Motor neuron (in vitro differentiated cells): ENCODE measurements around the gene SBK3. TPM values are rescaled to one million over a fixed set of nuclear protein-coding genes. Genes with fewer than 3 reads are reported as not detected.
"Not testable (repeated sequence)": the region's sequence is repeated elsewhere in the genome, so short reads cannot be mapped to it uniquely, and the experiment has no call there.

Experiments
- ATAC-seq, 8 experiments: fragments of 200-7000 bp; cut with Tn5 transposase; replicated peaks in 6 of 8; 2 replicates each; pipeline ENCODE4 v1.8.0; 2021; ENCODE audit warnings: mild to moderate bottlenecking in 8 of 8, moderate library complexity in 8 of 8
- H3K27ac ChIP-seq, 2 donors: fragments of 250-450 bp; sonication (Bioruptor Pico); 2 replicates each; pipeline ENCODE4 v1.9.0; 2021; ENCODE audit warnings: antibody characterized with exemption in 2 of 2, mild to moderate bottlenecking in 2 of 2, moderate library complexity in 1 of 2
- H3K4me1 ChIP-seq, 2 donors: fragments of 250-450 bp; sonication (Bioruptor Pico); replicated peaks in 1 of 2; 2 replicates each; pipeline ENCODE4 v1.6.1; 2021; ENCODE audit warnings: antibody characterized with exemption in 2 of 2, mild to moderate bottlenecking in 2 of 2, moderate library complexity in 1 of 2
- H3K4me3 ChIP-seq, 5 donors: fragments of 250-450 bp; sonication (Bioruptor Pico); 2 replicates each; pipeline ENCODE4 v1.9.0; 2021; ENCODE audit warnings: antibody characterized with exemption in 5 of 5, mild to moderate bottlenecking in 5 of 5, moderate library complexity in 4 of 5
- WGBS, 10 experiments: fragments of 450-650 bp; shearing (Covaris generic); methylation state at CpG; one replicate each; pipeline ENCODE4 v1.0.0; 2022; 5-methylcytosine and 5-hydroxymethylcytosine counted together
- in situ Hi-C, 9 experiments: fragments of 400-800 bp; cut with MboI; loops; one replicate each; pipeline ENCODE4 v1.15.0; 2021; ENCODE audit warnings: low sequenced_read_pairs in 9 of 9, low pct_unique_long_range_greater_than_20kb in 2 of 9; ENCODE audit not compliant: unreplicated experiment in 9 of 9
- total RNA-seq, 8 experiments: library from RNA; unstranded; fragments of 300-600 nt; gene quantifications; 2 replicates each; pipeline versions ENCODE4 v1.2.3 to v1.2.4, GENCODE V29; 2022

The SBK3 gene, protein sequence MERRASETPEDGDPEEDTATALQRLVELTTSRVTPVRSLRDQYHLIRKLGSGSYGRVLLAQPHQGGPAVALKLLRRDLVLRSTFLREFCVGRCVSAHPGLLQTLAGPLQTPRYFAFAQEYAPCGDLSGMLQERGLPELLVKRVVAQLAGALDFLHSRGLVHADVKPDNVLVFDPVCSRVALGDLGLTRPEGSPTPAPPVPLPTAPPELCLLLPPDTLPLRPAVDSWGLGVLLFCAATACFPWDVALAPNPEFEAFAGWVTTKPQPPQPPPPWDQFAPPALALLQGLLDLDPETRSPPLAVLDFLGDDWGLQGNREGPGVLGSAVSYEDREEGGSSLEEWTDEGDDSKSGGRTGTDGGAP
- total RNA-seq, result 1 to 10 TPM in 1 of 8 experiments, under 1 TPM in 4, not detected in 3; 0.14 to 1.1 (median 0.31) TPM

DNA sequence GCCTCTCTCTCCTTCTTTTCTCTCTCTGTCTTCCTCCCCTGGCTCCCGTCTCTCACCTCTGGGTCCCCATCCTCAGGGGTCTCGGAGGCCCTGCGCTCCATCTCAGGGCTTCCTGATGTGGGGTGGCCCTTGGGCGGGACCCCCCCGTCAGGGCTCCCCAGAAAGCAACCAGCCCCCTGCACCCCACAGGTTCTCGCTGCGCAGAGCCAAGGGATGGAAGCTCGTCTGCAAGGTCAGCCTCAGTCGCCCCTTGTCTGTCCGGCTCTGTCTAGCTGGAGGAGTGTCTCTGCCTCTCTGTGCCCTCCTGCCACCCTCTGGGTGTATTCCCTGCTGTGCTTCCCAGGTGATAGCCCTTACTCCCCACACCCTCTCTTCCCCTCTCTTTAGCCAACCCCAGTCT is at the start of gene SBK3:
TSS of gene SBK3 (minus strand) at position 101 of the 400 bp plus-strand sequence. CDS start at position 101, 0 bp downstream.
- no peak within 1 kb of the TSS for H3K4me3 ChIP-seq
- H3K4me1 ChIP-seq, result peaks cover 13 to 27% of the 10 kb centered on the region in 2 donors
- ATAC-seq, result no peak
- in situ Hi-C loops, result no loop called here
- H3K27ac ChIP-seq, result peak within 1 kb of the TSS in 1 of 2 donors; percentile 24
- WGBS, 10 experiments, result 53 to 100% (median 88%) methylated on average over 1 to 6 of the region's 10 CpGs; no CpG with 5 or more reads in 7 of the 10 experiments

DNA sequence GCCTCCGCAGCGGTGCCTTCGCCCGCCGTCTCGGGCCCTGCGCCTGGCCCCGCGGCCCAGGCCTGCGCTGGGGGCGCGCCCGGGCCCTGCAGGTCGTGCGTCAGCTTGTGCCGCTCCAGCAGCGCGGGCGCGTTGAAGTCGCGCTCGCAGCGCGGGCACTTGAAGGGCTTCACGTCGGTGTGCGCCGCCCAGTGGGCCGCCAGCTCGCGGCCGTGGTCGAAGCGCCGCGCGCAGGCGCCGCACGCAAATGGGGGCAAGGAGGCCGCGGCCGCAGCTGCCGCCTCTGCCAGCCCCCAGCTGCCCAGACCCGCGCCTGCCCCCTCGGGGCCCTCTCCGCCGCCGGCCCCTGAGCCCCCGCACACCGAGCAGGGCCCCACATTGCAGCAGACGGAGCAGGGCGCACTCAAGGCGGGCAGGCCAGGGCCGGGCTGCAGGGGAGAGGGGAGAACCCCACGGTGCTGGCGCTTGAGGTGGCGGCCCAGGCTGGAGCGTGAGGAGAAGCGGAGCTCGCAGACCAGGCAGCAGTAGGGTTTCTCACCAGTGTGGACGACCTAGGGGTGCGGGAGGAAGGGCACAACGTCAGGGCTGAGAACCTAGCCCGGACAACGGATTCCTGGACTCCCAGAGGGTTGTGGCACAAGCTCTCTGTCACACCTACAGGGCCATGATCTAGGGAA is 47.9 kb upstream of the SBK3 start:
- in situ Hi-C loops, result no loop called here
- 77 to 100% (median 93%) methylated on average over 3 to 5 of the region's 68 CpGs; no CpG with 5 or more reads in 6 of the 10 experiments for WGBS, 10 experiments
- H3K4me3 ChIP-seq, result no peak overlapping the region
- peak in 3 of 8 experiments; percentile 10 to 16 (median 15) for ATAC-seq
- peaks cover 2 to 9% of the 10 kb centered on the region in 2 donors for H3K4me1 ChIP-seq
- no peak overlapping the region for H3K27ac ChIP-seq

DNA sequence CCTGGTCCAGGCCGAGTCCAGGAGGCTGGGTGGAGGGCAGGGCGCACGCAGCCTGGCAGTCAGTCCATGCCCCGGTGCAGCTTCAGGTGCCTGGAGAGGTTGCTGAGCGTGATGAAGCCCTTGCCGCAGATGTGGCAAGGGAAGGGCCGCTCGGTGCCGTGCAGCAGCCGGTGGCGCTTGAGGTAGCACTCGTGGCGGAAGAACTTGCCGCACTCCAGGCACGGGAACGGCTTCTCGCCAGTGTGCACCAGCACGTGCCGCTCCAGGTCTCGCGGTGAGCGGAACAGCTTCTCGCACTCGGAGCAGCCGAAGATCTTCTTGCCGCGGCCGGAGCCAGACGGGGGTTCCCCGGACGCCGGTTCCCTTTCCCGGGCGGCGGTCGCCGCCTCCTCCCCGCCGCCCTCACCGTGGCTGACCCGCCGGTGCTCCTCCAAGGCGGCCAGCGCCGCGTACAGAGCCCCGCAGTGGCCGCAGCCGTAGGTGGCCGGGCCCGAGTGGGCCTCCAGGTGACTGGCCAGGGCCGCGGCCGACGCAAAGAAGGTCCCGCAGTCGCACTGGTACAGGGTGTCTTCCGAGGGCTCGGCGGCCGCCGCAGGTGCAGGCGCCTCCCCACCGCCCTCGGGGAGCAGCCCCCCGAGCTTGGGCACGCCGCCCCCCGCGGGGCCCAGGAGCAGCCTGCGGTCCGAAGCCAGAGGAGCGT is 47.2 kb upstream of the SBK3 start:
- peaks cover 0 to 9% of the 10 kb centered on the region in 2 donors for H3K4me1 ChIP-seq
- peak in 3 of 8 experiments; percentile 8 to 20 (median 15) for ATAC-seq
- no peak overlapping the region for H3K4me3 ChIP-seq

DNA sequence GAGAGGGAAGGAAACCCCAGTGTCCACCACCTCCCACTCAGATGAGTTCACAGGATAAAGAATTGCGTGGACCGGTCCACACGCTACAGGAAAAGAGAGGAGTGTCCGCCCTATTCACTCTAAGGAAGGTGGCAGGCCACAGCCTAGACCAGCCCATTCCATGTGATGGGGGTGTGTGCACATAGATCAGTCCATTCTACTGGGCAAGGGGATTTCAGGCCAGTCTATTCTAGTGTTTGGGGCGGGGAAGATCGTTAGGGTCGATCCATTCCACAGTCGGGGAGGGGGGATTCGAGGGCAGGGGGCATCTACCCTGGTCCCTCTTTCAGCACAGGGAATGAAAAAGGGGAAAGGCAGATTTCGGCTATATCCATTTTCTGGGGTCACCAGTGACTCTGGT is 46.2 kb upstream of the SBK3 start:
- ATAC-seq, result peak in 1 of 8 experiments; percentile 11
- 54 to 100% (median 74%) methylated on average over 2 to 6 of the region's 10 CpGs; no CpG with 5 or more reads in 7 of the 10 experiments for WGBS, 10 experiments
- Histone ChIP-seq H3K27ac (peak overlapping the region in 1 of 2 donors; percentile 8), H3K4me1 (peaks cover 4 to 14% of the 10 kb centered on the region in 2 donors), H3K4me3 (no peak overlapping the region)
- in situ Hi-C loops, result no loop called here

More for the DNA sequence above, 47.2 kb upstream of the SBK3 start:
- 67 to 93% methylated on average over 1 to 15 of the region's 73 CpGs; no CpG with 5 or more reads in 8 of the 10 experiments for WGBS, 10 experiments
- in situ Hi-C loops, result no loop called here
- no peak overlapping the region for H3K27ac ChIP-seq

DNA sequence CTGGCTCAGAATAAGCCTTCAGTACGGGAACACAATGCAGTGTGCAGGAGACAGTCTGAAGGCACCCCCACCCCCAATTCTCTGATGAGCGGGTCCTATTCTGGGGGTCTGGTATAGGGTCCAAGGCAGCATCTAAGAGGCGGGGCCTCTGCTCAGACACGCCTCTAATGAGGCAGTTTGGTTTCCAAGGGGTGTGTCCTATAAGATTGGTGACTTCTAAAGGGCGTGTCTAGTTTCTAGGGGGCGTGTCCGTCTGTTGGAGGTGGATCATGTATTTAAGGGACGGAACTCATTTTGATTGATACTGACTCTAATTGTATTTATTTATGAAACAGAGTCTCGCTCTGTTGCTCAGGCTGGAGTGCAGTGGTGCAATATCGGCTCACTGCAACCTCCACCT is 45.3 kb upstream of the SBK3 start:
- H3K4me3 ChIP-seq, result no peak overlapping the region
- in situ Hi-C loops, result no loop called here
- H3K27ac ChIP-seq, result no peak overlapping the region
- H3K4me1 ChIP-seq, result peaks cover 10 to 21% of the 10 kb centered on the region in 2 donors
- 40 to 100% (median 80%) methylated on average over 1 to 3 of the region's 10 CpGs; no CpG with 5 or more reads in 5 of the 10 experiments for WGBS, 10 experiments
- peak in 2 of 8 experiments; percentile 3 to 4 for ATAC-seq

DNA sequence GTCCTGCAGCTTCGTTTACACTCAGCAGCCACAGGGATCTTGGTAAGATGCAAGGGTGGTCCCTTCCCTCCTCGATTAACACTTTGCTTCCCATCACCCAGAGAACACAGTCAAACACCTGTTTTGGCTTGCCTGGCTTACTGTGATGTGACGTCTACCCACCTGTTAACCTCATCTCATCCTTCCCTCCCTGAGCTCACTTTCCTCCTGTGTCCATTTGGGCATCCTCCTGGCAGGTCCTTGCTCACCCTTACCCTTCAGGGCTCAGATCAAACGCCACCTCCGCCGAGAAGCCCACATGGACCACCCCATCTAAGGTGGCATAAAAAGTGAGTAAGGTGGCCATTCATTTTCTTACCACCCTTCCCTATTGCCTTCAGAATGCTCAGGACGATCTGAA is 44.8 kb upstream of the SBK3 start:
- no peak for ATAC-seq
- WGBS, 10 experiments, result 34 to 100% (median 65%) methylated on average over 1 to 7 of the region's 7 CpGs; no CpG with 5 or more reads in 2 of the 10 experiments
- Histone ChIP-seq H3K4me1 (peaks cover 13 to 21% of the 10 kb centered on the region in 2 donors), H3K27ac (no peak overlapping the region), H3K4me3 (no peak overlapping the region)
- in situ Hi-C loops, result no loop called here

DNA sequence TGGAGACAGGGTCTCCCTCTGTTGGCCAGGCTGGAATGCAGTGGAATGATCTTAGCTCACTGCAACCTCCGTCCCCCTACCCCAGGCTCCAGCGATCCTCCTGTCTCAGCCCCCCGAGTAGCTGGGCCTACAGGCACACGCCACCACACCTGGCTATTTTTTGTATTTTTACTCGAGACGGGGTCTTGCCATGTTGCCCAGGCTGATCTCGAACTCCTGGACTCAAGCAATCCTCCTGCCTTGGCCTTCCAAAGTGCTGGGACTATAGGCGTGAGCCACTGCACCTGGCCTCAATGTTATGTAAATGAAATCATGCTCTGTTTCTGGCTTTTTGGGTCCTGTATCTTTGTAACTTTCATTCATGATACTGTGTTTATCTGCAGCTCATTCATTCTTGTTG is 43.4 kb upstream of the SBK3 start:
- Histone ChIP-seq H3K27ac (no peak overlapping the region), H3K4me3 (no peak overlapping the region), H3K4me1 (peaks cover 13 to 21% of the 10 kb centered on the region in 2 donors)
- in situ Hi-C loops, result no loop called here
- WGBS, 10 experiments, result 35 to 100% (median 84%) methylated on average over 3 to 6 of the region's 8 CpGs; no CpG with 5 or more reads in 4 of the 10 experiments
- ATAC-seq, result no peak

DNA sequence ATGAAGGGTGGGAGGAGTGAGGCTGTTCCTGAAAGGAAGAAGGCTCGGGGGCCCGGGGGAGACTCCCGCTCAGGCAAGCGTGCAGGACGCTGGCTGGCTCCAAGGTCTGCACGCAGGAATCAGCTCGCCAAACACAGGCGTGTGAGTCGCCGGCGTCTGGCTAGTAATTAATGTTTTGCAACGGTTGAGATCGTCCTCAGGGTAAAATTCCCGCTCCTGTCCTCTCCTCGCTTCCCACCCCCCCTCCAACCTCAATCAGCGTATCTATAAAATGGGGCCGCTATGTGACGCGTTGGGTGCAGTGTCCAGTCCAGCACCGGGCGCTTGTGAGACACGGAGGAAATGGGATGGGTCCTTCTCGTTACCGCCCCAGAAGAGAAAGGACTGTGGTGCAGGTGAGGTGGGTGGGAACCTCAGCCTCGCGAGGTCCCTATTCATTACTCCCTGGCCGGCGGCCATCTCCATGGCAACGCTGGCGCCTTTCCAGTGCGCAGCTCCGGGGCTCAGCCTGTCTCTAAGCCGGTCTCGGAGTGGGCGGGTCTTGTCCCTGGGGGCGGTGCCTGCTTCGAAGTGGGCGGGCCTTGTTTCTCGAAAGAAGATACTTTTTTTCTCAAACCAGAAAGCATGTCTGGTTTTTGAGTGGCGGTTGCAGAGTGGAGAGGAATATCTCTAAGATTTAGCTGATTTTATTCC is 41.8 kb upstream of the SBK3 start:
- in situ Hi-C loops, result no loop called here
- peak overlapping the region; percentile 81 to 84 for H3K27ac ChIP-seq
- ATAC-seq, result peak; percentile 86 to 95 (median 90)
- H3K4me1 ChIP-seq, result peaks cover 14 to 22% of the 10 kb centered on the region in 2 donors
- peak overlapping the region; percentile 25 to 38 (median 33) for H3K4me3 ChIP-seq
- WGBS, 10 experiments, result 0 to 16% (median 3%) methylated on average over 1 to 17 of the region's 40 CpGs

DNA sequence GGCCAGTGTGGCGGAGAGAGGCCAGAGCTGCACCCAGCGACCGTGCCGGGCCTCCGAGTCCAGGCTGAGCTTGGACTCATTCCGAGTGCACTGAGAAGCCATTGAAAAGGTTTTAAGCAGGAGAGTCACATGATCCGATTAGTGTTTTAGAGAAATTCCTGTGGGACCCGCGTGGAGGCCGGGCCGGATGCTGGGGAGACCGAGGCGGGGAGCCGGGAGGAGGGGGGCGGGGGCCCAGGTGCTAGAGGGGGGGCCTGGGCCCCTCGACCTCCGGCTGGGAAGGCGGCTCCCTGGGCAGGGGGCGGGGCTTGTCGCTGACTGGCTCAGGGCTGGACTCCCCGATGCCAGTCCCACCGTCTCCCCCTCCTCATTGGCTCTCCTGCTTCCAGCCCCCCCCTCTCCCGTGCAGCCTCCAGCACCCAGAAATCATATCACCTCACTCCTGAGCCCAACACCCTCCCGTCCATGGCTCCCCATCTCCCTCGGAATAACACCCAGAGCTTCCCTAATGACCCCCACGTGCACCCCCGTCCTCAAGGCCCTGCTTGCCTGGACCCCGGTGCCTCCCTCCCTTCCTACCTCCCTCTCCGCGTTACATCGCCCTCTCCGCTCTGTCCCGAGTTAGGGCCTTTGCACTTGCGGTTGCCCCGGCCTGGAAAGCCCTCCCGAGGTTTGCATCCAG is 40.5 kb upstream of the SBK3 start:
- peak overlapping the region; percentile 81 to 84 for H3K27ac ChIP-seq
- 0 to 29% (median 22%) methylated on average over 2 to 9 of the region's 36 CpGs; no CpG with 5 or more reads in 2 of the 10 experiments for WGBS, 10 experiments

DNA sequence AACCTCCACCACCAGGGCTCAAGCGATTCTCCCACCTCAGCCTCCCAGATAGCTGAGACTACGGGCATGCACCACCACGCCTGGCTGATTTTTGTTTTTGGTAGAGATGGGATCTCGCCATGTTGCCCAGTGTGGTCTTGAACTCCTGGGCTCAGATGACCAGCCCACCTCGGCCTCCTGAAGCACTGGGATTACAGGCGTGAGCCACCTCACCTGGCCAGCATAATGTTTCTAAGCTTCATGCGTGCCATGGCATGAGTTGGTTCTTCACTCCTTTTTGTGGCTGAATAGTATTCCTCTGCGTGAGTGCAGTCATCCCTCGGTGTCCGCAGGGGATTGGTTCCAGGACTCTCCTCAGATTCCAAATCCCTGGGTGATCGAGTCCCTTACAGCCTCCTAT is 39.5 kb upstream of the SBK3 start:
- H3K4me1 ChIP-seq, result peaks cover 20 to 25% of the 10 kb centered on the region in 2 donors
- H3K4me3 ChIP-seq, result no peak overlapping the region
- no peak for ATAC-seq
- WGBS, 10 experiments, result 60 to 98% (median 95%) methylated on average over 1 to 7 of the region's 11 CpGs; no CpG with 5 or more reads in 5 of the 10 experiments
- in situ Hi-C loops, result no loop called here
- H3K27ac ChIP-seq, result no peak overlapping the region

More for the DNA sequence above, 40.5 kb upstream of the SBK3 start:
- in situ Hi-C loops, result no loop called here
- Histone ChIP-seq H3K4me1 (peaks cover 20 to 27% of the 10 kb centered on the region in 2 donors), H3K4me3 (peak overlapping the region; percentile 11 to 29 (median 16))
- ATAC-seq, result peak in 7 of 8 experiments; percentile 22 to 83 (median 74)

DNA sequence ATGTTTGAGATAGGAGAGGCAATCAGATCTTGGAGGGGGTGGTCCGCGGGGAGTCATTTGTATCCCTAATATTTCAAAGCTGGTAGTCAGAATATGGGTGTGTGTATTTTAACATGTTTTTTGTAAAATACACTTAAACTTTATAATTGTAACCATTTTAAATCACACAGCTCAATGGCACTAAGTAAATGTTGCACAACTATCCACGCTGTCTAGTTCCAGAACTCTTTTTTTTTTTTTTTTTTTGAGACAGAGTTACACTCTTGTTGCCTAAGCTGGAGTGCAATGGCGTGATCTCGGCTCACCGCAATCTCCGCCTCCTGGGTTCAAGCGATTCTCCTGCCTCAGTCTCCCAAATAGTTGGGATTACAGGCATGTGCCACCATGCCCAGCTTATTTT is 38.6 kb upstream of the SBK3 start:
- H3K4me3 ChIP-seq, ATAC-seq, in situ Hi-C loops, H3K27ac ChIP-seq: not testable (repeated sequence)
- peaks cover 20 to 25% of the 10 kb centered on the region in 2 donors for H3K4me1 ChIP-seq
- 31 to 100% (median 92%) methylated on average over 1 to 8 of the region's 8 CpGs; no CpG with 5 or more reads in 1 of the 10 experiments for WGBS, 10 experiments
